Measurements from ENCODE around the gene TUBB. TPM values are rescaled to one million over a fixed set of nuclear protein-coding genes. Genes with fewer than 3 reads are reported as not detected.

TUBB gene
- total RNA-seq, 1 donor from 2014 or later = 537 TPM

- Histone ChIP-seq H3K4me3 (peak within 1 kb of the TSS; percentile 89 to 91), H3K27me3 (no peaks in the 10 kb centered on the region), H3K4me1 (peaks cover 8 to 22% of the 10 kb centered on the region in 2 donors), H3K36me3 (peaks cover 26 to 37% of the 10 kb centered on the region in 2 donors), H3K9me3 (no peaks in the 10 kb centered on the region), H3K27ac (peak within 1 kb of the TSS; percentile 94 to 97)
- no peak for TF ChIP-seq CTCF (IDR thresholded peaks at IDR 0.05)
- peak; percentile 95 to 99 for DNase-seq (ENCODE audit: low spot score in 2 of 2)
- intact Hi-C loops (cut with DNase I) = loop anchor here (1.0 to 10.0 kb wide), 6 partner anchors 21 to 662 kb away; partner anchors contain the start of genes MICA, MRPS18B, PPP1R10 and VARS2
Measured at GRCh38 chr6:30742316-30743098, 22.4 kb downstream of the TUBB start, which contains the start of gene FLOT1. Gene FLOT1, minus strand, starts transcription at chr6:30742687. Its CDS starts 498 bp downstream, at chr6:30742189.

DNA sequence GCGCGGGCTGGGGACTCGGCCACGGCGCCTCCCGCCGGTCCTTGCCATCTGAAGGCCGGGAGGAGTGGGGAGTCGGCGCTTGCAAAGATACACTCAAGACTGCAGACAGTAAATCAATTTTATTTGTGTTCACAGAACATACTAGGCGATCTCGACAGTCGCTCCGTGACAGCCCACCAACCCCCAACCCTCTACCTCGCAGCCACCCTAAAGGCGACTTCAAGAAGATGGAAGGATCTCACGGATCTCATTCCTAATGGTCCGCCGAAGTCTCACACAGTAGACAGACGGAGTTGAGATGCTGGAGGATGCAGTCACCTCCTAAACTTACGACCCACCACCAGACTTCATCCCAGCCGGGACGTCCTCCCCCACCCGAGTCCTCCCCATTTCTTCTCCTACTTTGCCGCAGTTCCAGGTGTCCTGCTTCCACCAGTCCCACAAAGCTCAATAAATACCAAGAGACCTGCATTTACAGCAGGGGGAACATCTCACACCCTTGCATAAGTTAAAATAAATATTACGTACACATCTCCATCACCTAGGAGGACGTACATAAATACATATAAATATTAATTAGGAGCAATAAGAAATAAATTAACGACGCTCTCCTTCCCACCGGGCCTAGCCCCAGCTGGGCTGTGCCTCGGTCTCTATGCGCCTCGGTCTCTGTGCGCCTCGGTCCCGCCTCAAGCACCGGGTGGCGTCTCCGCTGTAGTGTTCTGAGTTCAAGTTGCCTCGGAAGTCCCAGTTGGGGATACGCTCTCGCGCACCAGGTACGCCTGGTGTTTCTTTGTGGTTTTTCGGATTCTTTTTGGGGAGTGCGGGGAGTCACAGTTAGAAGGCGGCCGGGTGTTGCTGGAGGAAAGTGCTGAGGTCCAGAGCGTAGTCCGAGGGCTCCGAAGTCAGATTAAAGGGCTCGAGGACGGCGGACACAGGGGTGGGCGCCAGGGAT, 23.2 kb downstream of the TUBB start:
- Histone ChIP-seq H3K9me3 (no peaks in the 10 kb centered on the region), H3K27ac (peak overlapping the region; percentile 94 to 97), H3K4me1 (peaks cover 8 to 22% of the 10 kb centered on the region in 2 donors), H3K4me3 (peak overlapping the region; percentile 89 to 91), H3K27me3 (no peaks in the 10 kb centered on the region), H3K36me3 (peaks cover 20 to 29% of the 10 kb centered on the region in 2 donors)
- no peak for TF ChIP-seq CTCF (IDR thresholded peaks at IDR 0.05)
- intact Hi-C loops (cut with DNase I) = loop anchor here (1.0 to 10.0 kb wide), 6 partner anchors 9 to 661 kb away; partner anchors contain the start of genes MICA, MRPS18B, PPP1R10 and VARS2
- peak in 1 of 2 donors; percentile 69 for DNase-seq (ENCODE audit: low spot score in 2 of 2)

DNA sequence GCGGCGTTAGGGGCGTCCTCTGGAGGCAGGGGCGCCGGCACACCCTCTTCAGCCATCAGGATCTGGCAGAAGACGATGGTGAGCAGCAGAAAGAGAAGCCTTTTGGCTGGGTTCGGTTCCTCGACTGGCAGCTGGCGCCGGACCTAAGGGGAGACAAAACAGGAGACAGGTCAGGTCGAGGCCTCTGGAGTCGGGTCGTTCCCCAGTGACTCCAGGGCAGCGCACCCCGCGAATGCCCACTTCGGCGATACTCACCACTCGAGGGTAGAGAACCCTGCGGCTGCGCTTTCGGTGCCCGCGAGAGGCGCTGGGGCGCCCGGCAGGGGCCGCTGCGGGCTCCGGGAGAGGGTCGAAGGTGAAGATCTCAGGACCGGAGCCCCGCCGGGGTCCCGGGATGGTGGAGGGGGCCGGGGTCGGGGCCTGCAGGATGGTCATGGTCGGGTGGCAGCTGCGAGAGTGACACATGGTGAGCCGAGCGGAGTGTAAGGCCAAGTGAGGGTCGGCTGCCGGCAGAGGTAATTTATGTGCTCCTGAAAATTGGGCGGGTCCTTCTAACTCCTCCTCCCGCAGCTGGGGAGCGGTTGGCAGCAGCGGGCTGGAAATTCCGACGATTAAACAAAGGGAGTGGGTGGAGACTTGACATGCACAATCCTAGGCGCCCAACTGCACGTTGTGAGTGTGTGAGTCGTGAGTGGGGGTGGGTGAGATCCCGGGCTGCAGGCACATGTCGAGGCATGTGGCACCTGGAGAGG, 24.1 kb downstream of the TUBB start, which contains the start of gene IER3:
IER3 (minus strand) TSS at position 494 of the 752 bp plus-strand sequence; CDS start at position 465, 29 bp downstream.
- H3K36me3 ChIP-seq = peaks cover 13 to 21% of the 10 kb centered on the region in 2 donors
- peak in 1 of 2 donors; percentile 91 for DNase-seq (ENCODE audit: low spot score in 2 of 2)
- H3K27me3 ChIP-seq = no peaks in the 10 kb centered on the region
- peak within 1 kb of the TSS; percentile 94 to 97 for H3K27ac ChIP-seq
- H3K4me1 ChIP-seq = peaks cover 8 to 18% of the 10 kb centered on the region in 2 donors
- H3K9me3 ChIP-seq = no peaks in the 10 kb centered on the region
- intact Hi-C loops (cut with DNase I) = loop anchor here (1.0 to 10.0 kb wide), 4 partner anchors 8 to 661 kb away; partner anchors contain the start of genes MICA, MRPS18B and PPP1R10
- peak; percentile 80 to 83 (median 80) for TF ChIP-seq CTCF (IDR thresholded peaks at IDR 0.05)
- H3K4me3 ChIP-seq = peak within 1 kb of the TSS; percentile 89 to 91

GRCh38 chr6:30747300-30747687, 27.1 kb downstream of the TUBB start:
- no peaks in the 10 kb centered on the region for H3K36me3 ChIP-seq
- intact Hi-C loops (cut with DNase I) = loop anchor here (10.0 kb wide), 1 partner anchor 658 kb away; the partner anchor contains the start of gene MICA
- no peaks in the 10 kb centered on the region for H3K9me3 ChIP-seq
- H3K4me1 ChIP-seq = peaks cover 4 to 10% of the 10 kb centered on the region in 2 donors
- H3K27ac ChIP-seq = peak overlapping the region in 1 of 2 donors; percentile 14
- TF ChIP-seq CTCF (IDR thresholded peaks at IDR 0.05) = no peak
- no peak overlapping the region for H3K4me3 ChIP-seq
- no peak for DNase-seq (ENCODE audit: low spot score in 2 of 2)
- H3K27me3 ChIP-seq = no peaks in the 10 kb centered on the region
